ENCODE data around the gene TMEM45B. TPM values are rescaled to one million over a fixed set of nuclear protein-coding genes. Genes with fewer than 3 reads are reported as not detected.
A peak's percentile ranks its signal among the peaks of the same experiment; 100 is the strongest.

The TMEM45B gene
- polyA plus RNA-seq, 1 of the 3 experiments (the other 2 are of a cell fraction), result not detected

DNA sequence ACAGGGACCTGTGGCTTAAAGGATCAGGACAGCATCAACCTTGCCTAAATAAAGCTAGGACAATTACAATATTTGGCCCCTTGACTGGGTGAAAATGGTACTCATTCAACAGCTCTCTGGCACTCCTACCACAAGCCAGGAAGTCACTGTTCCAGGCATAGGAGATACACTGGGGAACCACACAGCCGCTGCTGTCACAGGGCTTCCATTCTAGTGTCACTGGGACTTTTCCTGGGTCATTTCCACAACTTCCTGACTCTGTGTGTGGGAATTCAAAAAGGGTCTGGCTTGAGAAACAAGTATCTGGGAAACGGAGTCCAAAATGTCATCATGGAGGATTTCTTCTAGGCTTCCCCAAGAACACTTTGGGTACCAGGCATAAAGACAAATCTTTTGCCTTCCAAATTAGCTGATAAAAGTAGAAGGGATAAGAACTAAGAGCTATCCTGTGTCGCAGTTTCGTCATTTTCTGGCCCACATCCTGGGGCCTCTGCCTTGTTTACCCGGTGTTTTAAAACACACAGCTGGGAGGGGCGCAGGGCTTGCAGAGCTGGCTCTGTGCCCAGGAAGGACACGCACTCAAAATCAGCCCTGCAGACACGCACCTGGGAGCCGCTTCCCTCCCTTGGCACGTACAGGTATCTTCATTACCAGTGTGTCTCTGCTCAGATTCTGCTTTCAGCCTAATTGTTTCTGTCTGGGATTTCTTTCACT lies 38.0 kb downstream of the TMEM45B start:
- Histone ChIP-seq H2AFZ (ENCODE audit: low read depth) (no peak overlapping the region), H3K36me3 (replicated peaks in 1 of 2; ENCODE audit: control insufficient read depth in 1 of 2, insufficient read depth in 2 of 2, low read length in 1 of 2) (no peaks in the 10 kb centered on the region), H3K4me3 (ENCODE audit: low read depth in 2 of 2, low read length in 1 of 2) (no peak overlapping the region), H3K9ac (no peak overlapping the region), H3K4me1 (ENCODE audit: control insufficient read depth in 1 of 2, insufficient read depth in 2 of 2, low read depth in 1 of 2, low read length in 1 of 2) (peaks cover 0 to 14% of the 10 kb centered on the region in 2 experiments; a peak in 1 of 4 replicates), H3K27ac (ENCODE audit: low read depth in 2 of 2, low read length in 1 of 2) (no peak overlapping the region), H3K4me2 (no peak overlapping the region), H3K27me3 (ENCODE audit: insufficient read depth) (peaks cover 47% of the 10 kb centered on the region), H3K79me2 (ENCODE audit: insufficient read depth) (no peaks in the 10 kb centered on the region), H4K20me1 (ENCODE audit: insufficient read depth) (no peaks in the 10 kb centered on the region), H3K9me3 (no peaks in the 10 kb centered on the region), H3F3A (replicated peaks; ENCODE audit: insufficient read depth) (no peaks in the 10 kb centered on the region), H3K9me2 (no peaks in the 10 kb centered on the region)
- ChIA-PET POLR2A (no interaction called here), CTCF (interaction anchor here (1.1 to 1.6 kb wide), 2 partner anchors 28 to 32 kb away, joined by 3 to 4 read pairs; no protein-coding TSS in a partner anchor)
- peak; percentile 44 for DNase-seq
- WGBS (ENCODE audit: low lambda C conversion rate), result 64% methylated on average over 10 of the region's 10 CpGs
- TF ChIP-seq EZH2phosphoT487 (IDR thresholded peaks at IDR 0.05; ENCODE audit: borderline replicate concordance, low read depth) (no peak), NRF1 (IDR thresholded peaks at IDR 0.05; ENCODE audit: low read depth, low read length) (no peak)

DNA sequence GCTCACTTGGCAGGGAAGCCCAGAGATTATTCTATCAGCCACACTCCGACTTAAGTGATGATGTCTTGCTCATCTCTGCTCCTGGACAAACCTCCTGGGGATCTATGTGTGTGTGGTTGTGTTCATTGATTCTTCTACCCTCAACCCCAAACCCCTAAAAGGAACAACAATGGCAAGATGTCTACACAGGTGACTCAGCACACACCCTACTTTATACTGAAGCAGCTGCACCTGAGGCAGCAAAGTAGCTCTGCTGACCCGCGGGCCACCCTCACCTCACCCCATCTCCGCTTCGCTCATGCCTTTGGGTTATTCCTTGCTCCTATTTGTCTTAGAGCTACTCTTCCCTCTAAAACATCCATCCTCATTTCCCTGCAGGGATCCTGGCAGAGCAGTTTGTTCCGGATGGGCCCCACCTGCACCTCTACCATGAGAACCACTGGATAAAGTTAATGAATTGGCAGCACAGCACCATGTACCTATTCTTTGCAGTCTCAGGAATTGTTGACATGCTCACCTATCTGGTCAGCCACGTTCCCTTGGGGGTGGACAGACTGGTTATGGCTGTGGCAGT lies 38.7 kb downstream of the TMEM45B start:
- TF ChIP-seq GATA2 (CRISPR knock-in tag; IDR thresholded peaks at IDR 0.05) (no peak), EZH2phosphoT487 (IDR thresholded peaks at IDR 0.05; ENCODE audit: borderline replicate concordance, low read depth) (no peak), TAF1 (IDR thresholded peaks at IDR 0.05; ENCODE audit: borderline replicate concordance, low read depth, low read length) (no peak), RFX5 (IDR thresholded peaks at IDR 0.05; ENCODE audit: low read length) (no peak), TEAD4 (IDR thresholded peaks at IDR 0.05; ENCODE audit: borderline replicate concordance, insufficient read depth) (no peak), NFIC (IDR thresholded peaks at IDR 0.05; ENCODE audit: borderline replicate concordance) (no peak), SMC3 (IDR thresholded peaks at IDR 0.05; ENCODE audit: low read depth, low read length) (no peak), TCF12 (IDR thresholded peaks at IDR 0.05) (no peak), FOXJ3 (CRISPR knock-in tag; IDR thresholded peaks at IDR 0.05) (no peak)
- TF ChIP-seq, protein P1, sequence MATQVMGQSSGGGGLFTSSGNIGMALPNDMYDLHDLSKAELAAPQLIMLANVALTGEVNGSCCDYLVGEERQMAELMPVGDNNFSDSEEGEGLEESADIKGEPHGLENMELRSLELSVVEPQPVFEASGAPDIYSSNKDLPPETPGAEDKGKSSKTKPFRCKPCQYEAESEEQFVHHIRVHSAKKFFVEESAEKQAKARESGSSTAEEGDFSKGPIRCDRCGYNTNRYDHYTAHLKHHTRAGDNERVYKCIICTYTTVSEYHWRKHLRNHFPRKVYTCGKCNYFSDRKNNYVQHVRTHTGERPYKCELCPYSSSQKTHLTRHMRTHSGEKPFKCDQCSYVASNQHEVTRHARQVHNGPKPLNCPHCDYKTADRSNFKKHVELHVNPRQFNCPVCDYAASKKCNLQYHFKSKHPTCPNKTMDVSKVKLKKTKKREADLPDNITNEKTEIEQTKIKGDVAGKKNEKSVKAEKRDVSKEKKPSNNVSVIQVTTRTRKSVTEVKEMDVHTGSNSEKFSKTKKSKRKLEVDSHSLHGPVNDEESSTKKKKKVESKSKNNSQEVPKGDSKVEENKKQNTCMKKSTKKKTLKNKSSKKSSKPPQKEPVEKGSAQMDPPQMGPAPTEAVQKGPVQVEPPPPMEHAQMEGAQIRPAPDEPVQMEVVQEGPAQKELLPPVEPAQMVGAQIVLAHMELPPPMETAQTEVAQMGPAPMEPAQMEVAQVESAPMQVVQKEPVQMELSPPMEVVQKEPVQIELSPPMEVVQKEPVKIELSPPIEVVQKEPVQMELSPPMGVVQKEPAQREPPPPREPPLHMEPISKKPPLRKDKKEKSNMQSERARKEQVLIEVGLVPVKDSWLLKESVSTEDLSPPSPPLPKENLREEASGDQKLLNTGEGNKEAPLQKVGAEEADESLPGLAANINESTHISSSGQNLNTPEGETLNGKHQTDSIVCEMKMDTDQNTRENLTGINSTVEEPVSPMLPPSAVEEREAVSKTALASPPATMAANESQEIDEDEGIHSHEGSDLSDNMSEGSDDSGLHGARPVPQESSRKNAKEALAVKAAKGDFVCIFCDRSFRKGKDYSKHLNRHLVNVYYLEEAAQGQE (IDR thresholded peaks at IDR 0.05; ENCODE audit: low read depth, low read length), result no peak
- H3K4me1 ChIP-seq (ENCODE audit: control insufficient read depth in 1 of 2, insufficient read depth in 2 of 2, low read depth in 1 of 2, low read length in 1 of 2), result peaks cover 0 to 14% of the 10 kb centered on the region in 2 experiments; a peak in 1 of 4 replicates
- H3F3A ChIP-seq (replicated peaks; ENCODE audit: insufficient read depth), result no peaks in the 10 kb centered on the region
- H2AFZ ChIP-seq (ENCODE audit: low read depth), result no peak overlapping the region
- H3K27me3 ChIP-seq (ENCODE audit: insufficient read depth), result peaks cover 42% of the 10 kb centered on the region
- H4K20me1 ChIP-seq (ENCODE audit: insufficient read depth), result no peaks in the 10 kb centered on the region
- H3K4me3 ChIP-seq (ENCODE audit: low read depth in 2 of 2, low read length in 1 of 2), result no peak overlapping the region
- H3K9ac ChIP-seq, result no peak overlapping the region
- no peaks in the 10 kb centered on the region for H3K36me3 ChIP-seq (replicated peaks in 1 of 2; ENCODE audit: control insufficient read depth in 1 of 2, insufficient read depth in 2 of 2, low read length in 1 of 2)
- CTCF ChIA-PET, result interaction anchor here (1.1 to 1.6 kb wide), 2 partner anchors 27 to 31 kb away, joined by 3 to 4 read pairs; no protein-coding TSS in a partner anchor
- DNase-seq, result no peak
- POLR2A ChIA-PET, result interaction anchor here (0.5 kb wide), 1 partner anchor 570 kb away, joined by 3 read pairs; no protein-coding TSS in a partner anchor
- H3K9me2 ChIP-seq, result no peaks in the 10 kb centered on the region
- H3K79me2 ChIP-seq (ENCODE audit: insufficient read depth), result no peaks in the 10 kb centered on the region
- H3K9me3 ChIP-seq, result no peaks in the 10 kb centered on the region
- no peak overlapping the region for H3K4me2 ChIP-seq
- H3K27ac ChIP-seq (ENCODE audit: low read depth in 2 of 2, low read length in 1 of 2), result no peak overlapping the region
- 86% methylated on average over 7 of the region's 7 CpGs for WGBS (ENCODE audit: low lambda C conversion rate)
